Mesenchymal stem cell (in vitro differentiated cells and primary cell): ENCODE data around the gene CCL22. TPM values are rescaled to one million over a fixed set of nuclear protein-coding genes. Genes with fewer than 3 reads are reported as not detected.

Experiments used
- DNase-seq: peaks from one replicate; pipeline ENCODE4 v3.0.0-alpha.2; 2013
- H2AFZ ChIP-seq: one replicate; pipeline ENCODE4 v1.6.1; 2013; ENCODE audit warnings: low read depth, mild to moderate bottlenecking, control low read depth, inconsistent platforms, low read length, moderate library complexity
- H2AK5ac ChIP-seq: 2 replicates; pipeline ENCODE4 v1.6.1; 2013; ENCODE audit warnings: low read length, moderate library complexity, mild to moderate bottlenecking, inconsistent platforms; ENCODE audit not compliant: severe bottlenecking
- H2BK120ac ChIP-seq: one replicate; pipeline ENCODE4 v1.6.1; 2013; ENCODE audit warnings: low read depth, mild to moderate bottlenecking, inconsistent platforms, low read length, moderate library complexity
- H2BK12ac ChIP-seq, 2 experiments: one replicate each; pipeline ENCODE4 v1.6.1; 2013; ENCODE audit warnings: inconsistent platforms in 2 of 2, low read length in 2 of 2, mild to moderate bottlenecking in 2 of 2, moderate library complexity in 2 of 2, control low read depth in 1 of 2
- H2BK15ac ChIP-seq: one replicate; pipeline ENCODE4 v1.6.1; 2013; ENCODE audit warnings: mild to moderate bottlenecking, low read depth, inconsistent platforms; ENCODE audit not compliant: poor library complexity, severe bottlenecking
- H2BK5ac ChIP-seq: 2 replicates; pipeline ENCODE4 v1.6.1; 2013; ENCODE audit warnings: low read depth, mild to moderate bottlenecking, low read length, control low read depth, inconsistent platforms; ENCODE audit not compliant: poor library complexity, severe bottlenecking
- H3K14ac ChIP-seq, 2 experiments: one replicate each; pipeline ENCODE4 v1.6.1; 2013; ENCODE audit warnings: inconsistent platforms in 2 of 2, low read length in 2 of 2, control low read depth in 1 of 2, mild to moderate bottlenecking in 1 of 2, moderate library complexity in 1 of 2
- H3K18ac ChIP-seq, 2 experiments: one replicate each; pipeline ENCODE4 v1.6.1; 2013; ENCODE audit warnings: inconsistent platforms in 2 of 2, low read length in 2 of 2, control low read depth in 1 of 2, low read depth in 1 of 2, mild to moderate bottlenecking in 1 of 2
- H3K23ac ChIP-seq, 2 experiments: one replicate each; pipeline ENCODE4 v1.6.1; 2013; ENCODE audit warnings: inconsistent platforms in 2 of 2, low read length in 2 of 2, mild to moderate bottlenecking in 2 of 2, moderate library complexity in 2 of 2, control low read depth in 1 of 2
- H3K27ac ChIP-seq: 2 replicates; pipeline ENCODE4 v1.5.1; 2013; ENCODE audit warnings: mild to moderate bottlenecking, moderate library complexity, low read length, control low read depth, inconsistent platforms; ENCODE audit not compliant: poor library complexity, severe bottlenecking
- H3K27me3 ChIP-seq, 2 experiments: 2 replicates each; pipeline versions ENCODE4 v1.6.1 to v1.7.0; 2013; ENCODE audit warnings: low read length in 2 of 2, mild to moderate bottlenecking in 2 of 2, moderate library complexity in 2 of 2, control low read depth in 1 of 2, inconsistent platforms in 1 of 2; ENCODE audit not compliant: control insufficient read depth in 1 of 2, insufficient read depth in 1 of 2
- H3K36me3 ChIP-seq, 2 experiments: 2 replicates each; pipeline versions ENCODE4 v1.6.1 to v1.7.0; 2013; ENCODE audit warnings: low read length in 2 of 2, control low read depth in 1 of 2, inconsistent platforms in 1 of 2, low read depth in 1 of 2, mild to moderate bottlenecking in 1 of 2; ENCODE audit not compliant: insufficient read depth in 2 of 2, control insufficient read depth in 1 of 2
- H3K4ac ChIP-seq, 2 experiments: one replicate each; pipeline ENCODE4 v1.6.1; 2013; ENCODE audit warnings: inconsistent platforms in 2 of 2, low read length in 2 of 2, mild to moderate bottlenecking in 2 of 2, moderate library complexity in 2 of 2, control low read depth in 1 of 2, low read depth in 1 of 2
- H3K4me1 ChIP-seq: 2 replicates; pipeline ENCODE4 v1.6.1; 2013; ENCODE audit warnings: low read depth, low read length, control low read depth; ENCODE audit not compliant: control insufficient read depth, insufficient read depth
- H3K4me2 ChIP-seq: 2 replicates; pipeline ENCODE4 v1.6.1; 2013; ENCODE audit warnings: low read length, mild to moderate bottlenecking, inconsistent platforms; ENCODE audit not compliant: poor library complexity, severe bottlenecking
- H3K4me3 ChIP-seq, 2 experiments: 2 replicates each; pipeline versions ENCODE4 v1.5.1 to v1.7.0; 2013; ENCODE audit warnings: low read length in 2 of 2, mild to moderate bottlenecking in 2 of 2, control low read depth in 1 of 2, low read depth in 1 of 2; ENCODE audit not compliant: insufficient read depth in 1 of 2
- H3K79me1 ChIP-seq: replicated peaks from 2 replicates; pipeline ENCODE4 v1.6.1; 2013; ENCODE audit warnings: mild to moderate bottlenecking, control low read depth, low read length, inconsistent platforms; ENCODE audit not compliant: poor library complexity, severe bottlenecking
- H3K9ac ChIP-seq: 2 replicates; pipeline ENCODE4 v1.7.0; 2013; ENCODE audit warnings: mild to moderate bottlenecking, low read length, moderate library complexity
- H3K9me3 ChIP-seq: 2 replicates; pipeline ENCODE4 v1.7.0; 2013; ENCODE audit warnings: mild to moderate bottlenecking, low read length; ENCODE audit not compliant: control insufficient read depth
- H4K8ac ChIP-seq: one replicate; pipeline ENCODE4 v1.6.1; 2013; ENCODE audit warnings: inconsistent platforms, mild to moderate bottlenecking, low read length, moderate library complexity
- H4K91ac ChIP-seq: one replicate; pipeline ENCODE4 v1.6.1; 2013; ENCODE audit warnings: mild to moderate bottlenecking, low read length, inconsistent platforms
- WGBS: methylation state at CpG from one replicate; pipeline ENCODE4 v1.1.7; 2013; ENCODE audit warnings: mixed read lengths; 5-methylcytosine and 5-hydroxymethylcytosine counted together
- polyA plus RNA-seq, 2 experiments: library from polyadenylated mRNA; stranded (reverse); fragments of 200-250 nt; gene quantifications; one replicate each; pipeline ENCODE4 v1.2.3, GENCODE V29; 2013

The CCL22 gene
- polyA plus RNA-seq (2013, experiment 1 of 2), result not detected
- not detected for polyA plus RNA-seq (2013, experiment 2 of 2)

- no peak within 1 kb of the TSS for H3K23ac ChIP-seq
- WGBS, result 79% methylated on average over 9 of the region's 9 CpGs
- no peaks in the 10 kb centered on the region for H3K79me1 ChIP-seq
- DNase-seq, result no peak
- H2AK5ac ChIP-seq, result no peak within 1 kb of the TSS
- H4K91ac ChIP-seq, result no peak within 1 kb of the TSS
- no peak within 1 kb of the TSS for H2AFZ ChIP-seq
- no peaks in the 10 kb centered on the region for H3K4me1 ChIP-seq
- H4K8ac ChIP-seq, result no peak within 1 kb of the TSS
- H3K27me3 ChIP-seq, result peaks cover 8 to 28% of the 10 kb centered on the region in 2 experiments
- no peak within 1 kb of the TSS for H3K9ac ChIP-seq
- H3K36me3 ChIP-seq, result no peaks in the 10 kb centered on the region
- no peak within 1 kb of the TSS for H2BK12ac ChIP-seq
- H3K9me3 ChIP-seq, result no peaks in the 10 kb centered on the region
- no peak within 1 kb of the TSS for H2BK5ac ChIP-seq
- no peak within 1 kb of the TSS for H2BK120ac ChIP-seq
- no peak within 1 kb of the TSS for H3K14ac ChIP-seq
- H3K27ac ChIP-seq, result no peak within 1 kb of the TSS
- no peak within 1 kb of the TSS for H3K18ac ChIP-seq
- no peak within 1 kb of the TSS for H3K4me2 ChIP-seq
- H3K4me3 ChIP-seq, result no peak within 1 kb of the TSS
- no peak within 1 kb of the TSS for H2BK15ac ChIP-seq
- H3K4ac ChIP-seq, result no peak within 1 kb of the TSS
Measured at GRCh38 chr16:57358527-57359095, at the start of gene CCL22. Gene CCL22 (plus strand): TSS chr16:57358783. CDS start chr16:57358817, 34 bp downstream.

- H3K79me1 ChIP-seq, result no peaks in the 10 kb centered on the region
- H2BK12ac ChIP-seq, result no peak overlapping the region
- no peak overlapping the region for H3K23ac ChIP-seq
- no peak overlapping the region for H2BK15ac ChIP-seq
- H2AFZ ChIP-seq, result no peak overlapping the region
- DNase-seq, result no peak
- H2AK5ac ChIP-seq, result no peak overlapping the region
- no peak overlapping the region for H3K4ac ChIP-seq
- no peaks in the 10 kb centered on the region for H3K36me3 ChIP-seq
- no peak overlapping the region for H4K91ac ChIP-seq
- peaks cover 4 to 26% of the 10 kb centered on the region in 2 experiments for H3K27me3 ChIP-seq
- WGBS, result 83% methylated on average over 3 of the region's 4 CpGs
- no peaks in the 10 kb centered on the region for H3K9me3 ChIP-seq
- no peak overlapping the region for H2BK5ac ChIP-seq
- no peak overlapping the region for H3K27ac ChIP-seq
- peaks cover 3% of the 10 kb centered on the region for H3K4me1 ChIP-seq
- H3K4me3 ChIP-seq, result no peak overlapping the region
- no peak overlapping the region for H3K18ac ChIP-seq
- no peak overlapping the region for H3K14ac ChIP-seq
- H2BK120ac ChIP-seq, result no peak overlapping the region
- no peak overlapping the region for H3K4me2 ChIP-seq
- H4K8ac ChIP-seq, result no peak overlapping the region
- H3K9ac ChIP-seq, result no peak overlapping the region
Measured at GRCh38 chr16:57310801-57311200, 47.8 kb upstream of the CCL22 start.

- Histone ChIP-seq H3K9me3 (no peaks in the 10 kb centered on the region), H2AFZ (no peak overlapping the region), H3K4me1 (peaks cover 20% of the 10 kb centered on the region), H3K18ac (no peak overlapping the region), H3K9ac (no peak overlapping the region), H4K91ac (no peak overlapping the region), H3K14ac (no peak overlapping the region), H3K36me3 (no peaks in the 10 kb centered on the region), H3K79me1 (no peaks in the 10 kb centered on the region), H3K4me2 (no peak overlapping the region), H2BK15ac (no peak overlapping the region), H4K8ac (no peak overlapping the region), H3K4me3 (no peak overlapping the region), H2BK5ac (no peak overlapping the region), H3K23ac (no peak overlapping the region), H2BK12ac (no peak overlapping the region), H3K4ac (no peak overlapping the region), H3K27ac (no peak overlapping the region), H2BK120ac (no peak overlapping the region), H2AK5ac (no peak overlapping the region), H3K27me3 (peaks cover 4 to 10% of the 10 kb centered on the region in 2 experiments)
- 94% methylated on average over 2 of the region's 2 CpGs for WGBS
- no peak for DNase-seq
Measured at GRCh38 chr16:57313509-57313908, 45.1 kb upstream of the CCL22 start.

- H3K14ac ChIP-seq, result no peak overlapping the region
- H3K79me1 ChIP-seq, result no peaks in the 10 kb centered on the region
- H3K27ac ChIP-seq, result no peak overlapping the region
- no peak overlapping the region for H3K9ac ChIP-seq
- no peak overlapping the region for H2AK5ac ChIP-seq
- no peak overlapping the region for H3K4ac ChIP-seq
- no peak overlapping the region for H3K4me2 ChIP-seq
- H4K8ac ChIP-seq, result no peak overlapping the region
- H3K36me3 ChIP-seq, result no peaks in the 10 kb centered on the region
- peaks cover 22% of the 10 kb centered on the region for H3K4me1 ChIP-seq
- no peak overlapping the region for H2BK120ac ChIP-seq
- H2BK5ac ChIP-seq, result no peak overlapping the region
- H3K18ac ChIP-seq, result no peak overlapping the region
- H2BK12ac ChIP-seq, result no peak overlapping the region
- no peak overlapping the region for H2BK15ac ChIP-seq
- H2AFZ ChIP-seq, result no peak overlapping the region
- peak; percentile 35 for DNase-seq
- peaks cover 4 to 10% of the 10 kb centered on the region in 2 experiments for H3K27me3 ChIP-seq
- WGBS, result 93% methylated on average over 1 of the region's 1 CpG
- no peak overlapping the region for H3K4me3 ChIP-seq
- no peak overlapping the region for H3K23ac ChIP-seq
- no peak overlapping the region for H4K91ac ChIP-seq
- H3K9me3 ChIP-seq, result no peaks in the 10 kb centered on the region
Measured at GRCh38 chr16:57314161-57314785, 44.3 kb upstream of the CCL22 start.
